Bone marrow (tissue), 2 donors: Measurements from ENCODE around the gene MED12L.
A peak's percentile ranks its signal among the peaks of the same experiment; 100 is the strongest.
"Not testable (repeated sequence)": the region's sequence is repeated elsewhere in the genome, so short reads cannot be mapped to it uniquely, and the experiment has no call there.

ENCODE experiments used
- DNase-seq, 2 donors: peaks; one replicate each; lab custom pipeline; 2025; lab: John Stamatoyannopoulos, UW

MED12L gene

GRCh38 chr3:151209654-151210053 lies 124.2 kb downstream of the MED12L start:
- DNase-seq: peak in 1 of 2 donors; percentile 6

GRCh38 chr3:151210676-151211381 lies 125.4 kb downstream of the MED12L start:
- DNase-seq: peak in 1 of 2 donors; percentile 49

GRCh38 chr3:151213151-151213550 lies 127.7 kb downstream of the MED12L start:
- DNase-seq: no peak

- no peak for DNase-seq
Measured at GRCh38 chr3:151213881-151214280, 128.4 kb downstream of the MED12L start.

- DNase-seq: no peak
Measured at GRCh38 chr3:151214459-151214858, 129.0 kb downstream of the MED12L start.

- DNase-seq: peak in 1 of 2 donors; percentile 47
Measured at GRCh38 chr3:151216641-151217607, 131.5 kb downstream of the MED12L start.

GRCh38 chr3:151218136-151218535 lies 132.7 kb downstream of the MED12L start:
- no peak for DNase-seq

- no peak for DNase-seq
Measured at GRCh38 chr3:151219056-151219455, 133.6 kb downstream of the MED12L start.

- DNase-seq: no peak
Measured at GRCh38 chr3:151224268-151224866, 138.9 kb downstream of the MED12L start.

- peak in 1 of 2 donors; percentile 53 for DNase-seq
Measured at GRCh38 chr3:151225040-151225975, 139.8 kb downstream of the MED12L start.

- peak in 1 of 2 donors; percentile 62 for DNase-seq
Measured at GRCh38 chr3:151226088-151226563, 140.7 kb downstream of the MED12L start.

- DNase-seq: no peak
Measured at GRCh38 chr3:151226825-151227224, 141.4 kb downstream of the MED12L start.

- no peak for DNase-seq
Measured at GRCh38 chr3:151227266-151227806, 141.9 kb downstream of the MED12L start.

GRCh38 chr3:151227807-151228665 lies 142.6 kb downstream of the MED12L start:
- DNase-seq: peak; percentile 35 to 80

- DNase-seq: peak in 1 of 2 donors; percentile 5
Measured at GRCh38 chr3:151228666-151229040, 143.2 kb downstream of the MED12L start.

GRCh38 chr3:151230646-151231045 lies 145.2 kb downstream of the MED12L start:
- DNase-seq: peak in 1 of 2 donors; percentile 72

- DNase-seq: not testable (repeated sequence)
Measured at GRCh38 chr3:151232403-151232802, 146.9 kb downstream of the MED12L start.

- DNase-seq: no peak
Measured at GRCh38 chr3:151232991-151233390, 147.5 kb downstream of the MED12L start.

- DNase-seq: no peak
Measured at GRCh38 chr3:151234825-151235224, 149.4 kb downstream of the MED12L start.

- DNase-seq: no peak
Measured at GRCh38 chr3:151236316-151236715, 150.9 kb downstream of the MED12L start.
